HepG2 (cell line): ENCODE data around the gene ZNF17. TPM values are rescaled to one million over a fixed set of nuclear protein-coding genes. Genes with fewer than 3 reads are reported as not detected.

Source experiments
- BHLHE40 ChIP-seq: IDR thresholded peaks from 2 replicates; pipeline ENCODE4 v1.6.1; 2011; ENCODE audit warnings: low read length, improper control_type of control experiment
- DPF2 ChIP-seq: sonication (generic); formaldehyde crosslinking; IDR thresholded peaks from 2 replicates; pipeline ENCODE4 v1.4.0; 2020; ENCODE audit warnings: mild to moderate bottlenecking, low read depth, missing genetic modification reagents, borderline replicate concordance
- GATA4 ChIP-seq: sonication (generic); IDR thresholded peaks from 2 replicates; pipeline ENCODE4 v1.6.1; 2016; ENCODE audit warnings: antibody characterized with exemption, low read depth, borderline replicate concordance
- HMG20B ChIP-seq: conservative IDR thresholded peaks from 2 replicates; pipeline ENCODE4 v1.6.1; 2016; ENCODE audit warnings: missing genetic modification reagents, missing compliant biosample characterization
- HNRNPLL ChIP-seq: fragments of 200-400 bp; formaldehyde crosslinking; IDR thresholded peaks from 2 replicates; pipeline ENCODE4 v1.6.1; 2017; ENCODE audit warnings: mild to moderate bottlenecking, low read depth, low read length; ENCODE audit not compliant: poor library complexity, severe bottlenecking
- KLF6 ChIP-seq: IDR thresholded peaks from 2 replicates; pipeline ENCODE4 v1.8.0; 2016; ENCODE audit warnings: missing biosample characterization, missing genetic modification reagents
- MYPOP ChIP-seq: sonication (generic); formaldehyde crosslinking; IDR thresholded peaks from 2 replicates; pipeline ENCODE4 v1.8.1; 2023; ENCODE audit warnings: mild to moderate bottlenecking, moderate library complexity, missing genetic modification reagents
- NFKBIZ ChIP-seq: IDR thresholded peaks from 2 replicates; pipeline ENCODE4 v1.6.1; 2018; ENCODE audit warnings: missing genetic modification reagents, missing compliant biosample characterization
- RORA ChIP-seq: sonication (generic); formaldehyde crosslinking; IDR thresholded peaks from 2 replicates; pipeline ENCODE4 v1.5.0; 2020; ENCODE audit warnings: mild to moderate bottlenecking, missing genetic modification reagents, moderate library complexity
- SMAD9 ChIP-seq: sonication (generic); formaldehyde crosslinking; IDR thresholded peaks from 2 replicates; pipeline ENCODE4 v1.5.1; 2020; ENCODE audit warnings: mild to moderate bottlenecking, missing genetic modification reagents
- SRSF9 ChIP-seq: fragments of 200-400 bp; formaldehyde crosslinking; IDR thresholded peaks from 2 replicates; pipeline ENCODE4 v1.6.1; 2018; ENCODE audit warnings: borderline replicate concordance, mild to moderate bottlenecking, low read depth, low read length; ENCODE audit not compliant: insufficient read depth, poor library complexity, severe bottlenecking
- YEATS4 ChIP-seq: sonication (generic); formaldehyde crosslinking; IDR thresholded peaks from 2 replicates; pipeline ENCODE4 v1.4.0; 2020; ENCODE audit warnings: missing genetic modification reagents, borderline replicate concordance
- ZMYM3 ChIP-seq: sonication (generic); formaldehyde crosslinking; IDR thresholded peaks from 2 replicates; pipeline ENCODE4 v1.5.1; 2020; ENCODE audit warnings: mild to moderate bottlenecking, missing genetic modification reagents
- ZMYM4 ChIP-seq: sonication (generic); formaldehyde crosslinking; IDR thresholded peaks from 2 replicates; pipeline ENCODE4 v1.8.1; 2023; ENCODE audit warnings: mild to moderate bottlenecking, missing genetic modification reagents
- ZNF12 ChIP-seq: sonication (generic); formaldehyde crosslinking; IDR thresholded peaks from 2 replicates; pipeline ENCODE4 v1.5.0; 2020; ENCODE audit warnings: missing genetic modification reagents
- ZNF138 ChIP-seq: sonication (generic); formaldehyde crosslinking; IDR thresholded peaks from 2 replicates; pipeline ENCODE4 v1.5.0; 2020; ENCODE audit warnings: mild to moderate bottlenecking, low read depth, missing genetic modification reagents
- ZNF292 ChIP-seq: sonication (generic); formaldehyde crosslinking; IDR thresholded peaks from 2 replicates; pipeline ENCODE4 v1.8.1; 2022; ENCODE audit warnings: mild to moderate bottlenecking, low read depth, missing genetic modification reagents, borderline replicate concordance
- ZNF672 ChIP-seq: sonication (generic); formaldehyde crosslinking; IDR thresholded peaks from 2 replicates; pipeline ENCODE4 v1.8.1; 2022; ENCODE audit warnings: missing genetic modification reagents
- ZSCAN20 ChIP-seq: sonication (generic); formaldehyde crosslinking; IDR thresholded peaks from 2 replicates; pipeline ENCODE4 v1.4.0; 2020; ENCODE audit warnings: missing genetic modification reagents, mild to moderate bottlenecking, borderline replicate concordance
- polyA plus RNA-seq, 8 experiments: library from polyadenylated mRNA; depleted of rRNA in 3 of 8; stranded (reverse) in 7 of 8; unstranded in 1 of 8; fragments of >200 nt; fragmentation: Illumina TruSeq in 4 of 8; extraction: Trizol in 4 of 8; gene quantifications; 2 replicates each; pipeline versions ENCODE4 v1.2.1 to v1.2.3, GENCODE V29; 2011 to 2016; ENCODE audit warnings: low read depth in 4 of 8, missing spikeins in 1 of 8, mixed read lengths in 1 of 8; ENCODE audit not compliant: insufficient read depth in 1 of 8
- total RNA-seq, 5 experiments: library from RNA; depleted of rRNA; stranded (reverse); fragments of >200 nt; fragmentation: Illumina TruSeq; extraction: Trizol; gene quantifications; 2 replicates each; pipeline ENCODE4 v1.2.3, GENCODE V29; 2016; ENCODE audit warnings: low read depth in 1 of 5
- TF ChIP-seq, protein P1 (sequence below): sonication (generic); formaldehyde crosslinking; IDR thresholded peaks from 2 replicates; pipeline ENCODE4 v1.5.0; 2020; ENCODE audit warnings: mild to moderate bottlenecking, low read depth, missing genetic modification reagents, borderline replicate concordance
- TF ChIP-seq, protein P2 (sequence below): sonication (generic); formaldehyde crosslinking; IDR thresholded peaks from 2 replicates; pipeline ENCODE4 v1.5.0; 2020; ENCODE audit warnings: missing genetic modification reagents
- TF ChIP-seq, protein P3 (sequence below): sonication (generic); formaldehyde crosslinking; IDR thresholded peaks from 2 replicates; pipeline ENCODE4 v1.4.0; 2020; ENCODE audit warnings: missing genetic modification reagents, mild to moderate bottlenecking, borderline replicate concordance
- TF ChIP-seq, protein P4 (sequence below): IDR thresholded peaks from 2 replicates; pipeline ENCODE4 v1.6.1; 2016

ZNF17 gene
- total and polyA plus RNA-seq, 2 of the 13 experiments (the other 11 are each of a cell fraction or from before 2014, with no cell fraction given): 3.7 to 10.1 TPM

DNA sequence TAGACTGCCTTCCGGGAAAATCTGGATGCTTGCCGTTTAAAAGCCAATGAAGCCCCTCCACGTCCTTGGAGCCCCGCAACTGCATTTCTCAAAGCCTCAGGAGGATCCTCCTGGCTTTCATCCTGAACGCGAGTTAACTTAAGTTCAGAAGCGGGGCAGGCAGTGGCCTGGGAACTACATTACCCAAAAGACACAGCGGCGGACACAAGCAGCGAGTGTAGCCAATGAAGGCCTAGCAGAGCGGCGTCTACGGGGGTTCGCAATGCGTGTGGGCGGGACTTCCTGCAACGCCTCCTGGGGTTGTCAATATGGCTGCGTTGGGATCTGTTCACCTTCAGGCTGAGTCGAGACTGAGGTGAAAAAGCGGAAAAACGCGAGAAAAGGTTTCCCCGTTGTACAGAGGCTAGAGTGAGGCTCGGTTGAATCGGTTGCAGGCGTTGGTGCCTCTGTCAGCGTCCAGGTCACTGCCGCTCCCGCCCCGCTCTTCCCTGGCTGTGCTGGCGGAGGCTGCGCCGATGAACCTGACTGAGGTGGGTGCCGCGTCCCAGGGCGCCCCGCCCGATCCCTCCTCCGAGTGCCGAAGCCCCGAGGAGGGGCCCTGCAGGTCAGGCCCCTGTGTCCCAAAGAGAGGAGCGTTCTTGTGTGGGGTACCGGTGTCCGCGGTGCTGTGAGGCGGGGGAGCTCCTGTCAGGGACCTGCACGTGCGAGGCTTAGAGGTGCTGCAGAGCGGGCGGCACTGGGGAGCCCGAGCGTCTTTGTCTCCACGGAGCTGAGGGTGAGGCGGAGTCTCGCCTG, at the start of gene ZNF17 (continued):
- TF ChIP-seq RORA (CRISPR knock-in tag) (no peak), ZNF12 (CRISPR knock-in tag) (no peak), ZSCAN20 (CRISPR knock-in tag) (no peak), NFKBIZ (CRISPR knock-in tag) (0 out of 2 replicates have a peak, but pooled peaks have one; percentile 27), YEATS4 (peak; percentile 54), MYPOP (CRISPR knock-in tag) (0 out of 2 replicates have a peak, but pooled peaks have one; percentile 51), SMAD9 (CRISPR knock-in tag) (no peak), HNRNPLL (peak; percentile 67), ZNF138 (CRISPR knock-in tag) (peak; percentile 50; the same call in 1 of the 2 replicates), DPF2 (CRISPR knock-in tag) (no peak), ZMYM4 (CRISPR knock-in tag) (no peak), BHLHE40 (peak; percentile 47; the same call in 1 of the 2 replicates), ZNF292 (CRISPR knock-in tag) (no peak), KLF6 (CRISPR knock-in tag) (0 out of 2 replicates have a peak, but pooled peaks have one; percentile 24), ZNF672 (CRISPR knock-in tag) (no peak), HMG20B (CRISPR knock-in tag) (no peak), GATA4 (no peak), ZMYM3 (CRISPR knock-in tag) (no peak), SRSF9 (no peak)
- TF ChIP-seq, protein P1, sequence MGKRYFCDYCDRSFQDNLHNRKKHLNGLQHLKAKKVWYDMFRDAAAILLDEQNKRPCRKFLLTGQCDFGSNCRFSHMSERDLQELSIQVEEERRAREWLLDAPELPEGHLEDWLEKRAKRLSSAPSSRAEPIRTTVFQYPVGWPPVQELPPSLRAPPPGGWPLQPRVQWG (CRISPR knock-in tag): no peak
- TF ChIP-seq, protein P2, sequence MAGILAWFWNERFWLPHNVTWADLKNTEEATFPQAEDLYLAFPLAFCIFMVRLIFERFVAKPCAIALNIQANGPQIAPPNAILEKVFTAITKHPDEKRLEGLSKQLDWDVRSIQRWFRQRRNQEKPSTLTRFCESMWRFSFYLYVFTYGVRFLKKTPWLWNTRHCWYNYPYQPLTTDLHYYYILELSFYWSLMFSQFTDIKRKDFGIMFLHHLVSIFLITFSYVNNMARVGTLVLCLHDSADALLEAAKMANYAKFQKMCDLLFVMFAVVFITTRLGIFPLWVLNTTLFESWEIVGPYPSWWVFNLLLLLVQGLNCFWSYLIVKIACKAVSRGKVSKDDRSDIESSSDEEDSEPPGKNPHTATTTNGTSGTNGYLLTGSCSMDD (CRISPR knock-in tag): no peak
- TF ChIP-seq, protein P3, sequence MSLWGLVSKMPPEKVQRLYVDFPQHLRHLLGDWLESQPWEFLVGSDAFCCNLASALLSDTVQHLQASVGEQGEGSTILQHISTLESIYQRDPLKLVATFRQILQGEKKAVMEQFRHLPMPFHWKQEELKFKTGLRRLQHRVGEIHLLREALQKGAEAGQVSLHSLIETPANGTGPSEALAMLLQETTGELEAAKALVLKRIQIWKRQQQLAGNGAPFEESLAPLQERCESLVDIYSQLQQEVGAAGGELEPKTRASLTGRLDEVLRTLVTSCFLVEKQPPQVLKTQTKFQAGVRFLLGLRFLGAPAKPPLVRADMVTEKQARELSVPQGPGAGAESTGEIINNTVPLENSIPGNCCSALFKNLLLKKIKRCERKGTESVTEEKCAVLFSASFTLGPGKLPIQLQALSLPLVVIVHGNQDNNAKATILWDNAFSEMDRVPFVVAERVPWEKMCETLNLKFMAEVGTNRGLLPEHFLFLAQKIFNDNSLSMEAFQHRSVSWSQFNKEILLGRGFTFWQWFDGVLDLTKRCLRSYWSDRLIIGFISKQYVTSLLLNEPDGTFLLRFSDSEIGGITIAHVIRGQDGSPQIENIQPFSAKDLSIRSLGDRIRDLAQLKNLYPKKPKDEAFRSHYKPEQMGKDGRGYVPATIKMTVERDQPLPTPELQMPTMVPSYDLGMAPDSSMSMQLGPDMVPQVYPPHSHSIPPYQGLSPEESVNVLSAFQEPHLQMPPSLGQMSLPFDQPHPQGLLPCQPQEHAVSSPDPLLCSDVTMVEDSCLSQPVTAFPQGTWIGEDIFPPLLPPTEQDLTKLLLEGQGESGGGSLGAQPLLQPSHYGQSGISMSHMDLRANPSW (CRISPR knock-in tag): 0 out of 2 replicates have a peak, but pooled peaks have one; percentile 48
- TF ChIP-seq, protein P4, sequence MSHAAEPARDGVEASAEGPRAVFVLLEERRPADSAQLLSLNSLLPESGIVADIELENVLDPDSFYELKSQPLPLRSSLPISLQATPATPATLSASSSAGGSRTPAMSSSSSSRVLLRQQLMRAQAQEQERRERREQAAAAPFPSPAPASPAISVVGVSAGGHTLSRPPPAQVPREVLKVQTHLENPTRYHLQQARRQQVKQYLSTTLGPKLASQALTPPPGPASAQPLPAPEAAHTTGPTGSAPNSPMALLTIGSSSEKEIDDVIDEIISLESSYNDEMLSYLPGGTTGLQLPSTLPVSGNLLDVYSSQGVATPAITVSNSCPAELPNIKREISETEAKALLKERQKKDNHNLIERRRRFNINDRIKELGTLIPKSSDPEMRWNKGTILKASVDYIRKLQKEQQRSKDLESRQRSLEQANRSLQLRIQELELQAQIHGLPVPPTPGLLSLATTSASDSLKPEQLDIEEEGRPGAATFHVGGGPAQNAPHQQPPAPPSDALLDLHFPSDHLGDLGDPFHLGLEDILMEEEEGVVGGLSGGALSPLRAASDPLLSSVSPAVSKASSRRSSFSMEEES (CRISPR knock-in tag): no peak
